MCF 10A (cell line): ENCODE data around the gene AMN1. TPM values are rescaled to one million over a fixed set of nuclear protein-coding genes. Genes with fewer than 3 reads are reported as not detected.
"Not testable (repeated sequence)": the region's sequence is repeated elsewhere in the genome, so short reads cannot be mapped to it uniquely, and the experiment has no call there.

Source experiments
- BruUV-seq: library from RNA; stranded (reverse); fragments of 400-500 nt; replicated peaks from 2 replicates; lab custom pipeline; 2021; lab: Mats Ljungman, UMichigan
- CTCF ChIA-PET: fragments of 300-600 bp; sonication (Branson Sonifier 250); formaldehyde crosslinking; extraction: SDS; loops from one replicate; lab custom pipeline; 2021; ENCODE audit warnings: antibody characterized with exemption, inconsistent platforms; lab: Yijun Ruan, JAX
- POLR2A ChIA-PET: fragments of 300-600, 350-650 bp; sonication (Branson Sonifier 250); formaldehyde crosslinking; extraction: SDS; loops from one replicate; lab custom pipeline; 2020; ENCODE audit warnings: antibody characterized with exemption, inconsistent platforms; lab: Yijun Ruan, JAX
- DNase-seq: peaks from one replicate; pipeline ENCODE4 v3.0.0-alpha.2; 2018; ENCODE audit not compliant: unreplicated experiment
- H3K27ac Mint-ChIP-seq: one replicate; pipeline ENCODE4 v1.8.0; 2022; ENCODE audit warnings: mild to moderate bottlenecking, low read depth, mixed read lengths; ENCODE audit not compliant: unreplicated experiment
- H3K27me3 Mint-ChIP-seq: one replicate; pipeline ENCODE4 v1.8.0; 2022; ENCODE audit warnings: mixed read lengths; ENCODE audit not compliant: insufficient read depth, unreplicated experiment
- H3K36me3 Mint-ChIP-seq: one replicate; pipeline ENCODE4 v1.8.0; 2022; ENCODE audit warnings: mild to moderate bottlenecking, moderate library complexity, mixed read lengths; ENCODE audit not compliant: insufficient read depth, unreplicated experiment
- H3K4me1 Mint-ChIP-seq: one replicate; pipeline ENCODE4 v1.8.0; 2022; ENCODE audit warnings: mixed read lengths; ENCODE audit not compliant: insufficient read depth, unreplicated experiment
- H3K4me3 Mint-ChIP-seq: one replicate; pipeline ENCODE4 v1.8.0; 2022; ENCODE audit warnings: mild to moderate bottlenecking, moderate library complexity, mixed read lengths; ENCODE audit not compliant: unreplicated experiment
- H3K9me3 Mint-ChIP-seq: one replicate; pipeline ENCODE4 v1.8.0; 2022; ENCODE audit warnings: mixed read lengths; ENCODE audit not compliant: unreplicated experiment
- intact Hi-C: fragments of 100-400 bp; cut with micrococcal nuclease; formaldehyde crosslinking; loops from 2 replicates; pipeline ENCODE4 v1.14.1; 2022
- total RNA-seq: library from RNA; stranded (reverse); gene quantifications from 2 replicates; pipeline ENCODE4 v1.2.3, GENCODE V29; 2022
- TF ChIP-seq, protein P1 (sequence below): fragments of 200-600 bp; IDR thresholded peaks from one replicate; pipeline ENCODE4 v1.8.0; 2022; ENCODE audit warnings: antibody characterized with exemption, mild to moderate bottlenecking; ENCODE audit not compliant: unreplicated experiment

AMN1 gene
- total RNA-seq, 1 experiment from 2014 or later: 3.0 TPM

DNA sequence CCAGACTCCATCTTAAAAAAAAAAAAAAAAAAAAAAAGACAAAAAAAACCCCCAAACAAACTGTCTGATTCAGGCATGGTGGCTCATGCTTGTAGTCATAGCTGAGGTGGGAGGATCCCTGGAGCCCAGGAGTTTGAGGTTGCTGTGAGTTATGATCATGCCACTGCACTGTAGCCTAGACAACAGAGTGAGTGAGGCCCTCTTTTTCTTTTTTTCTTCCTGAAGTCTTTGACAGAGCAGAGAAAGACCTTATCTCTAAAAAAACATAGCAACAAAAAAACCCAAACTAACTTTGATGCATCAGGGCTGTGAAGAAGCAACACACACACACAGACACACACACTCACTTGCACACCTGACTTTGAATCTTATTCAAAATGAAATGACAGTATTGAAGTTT lies 7.7 kb upstream of the AMN1 start:
- DNase-seq: no peak
- BruUV-seq: no TSS peak
- intact Hi-C loops: no loop called here
- Mint-ChIP-seq H3K27me3 (no peaks in the 10 kb centered on the region), H3K27ac (no peak overlapping the region), H3K9me3 (no peaks in the 10 kb centered on the region), H3K4me3 (no peak overlapping the region), H3K36me3 (peaks cover 10% of the 10 kb centered on the region), H3K4me1 (peaks cover 14% of the 10 kb centered on the region)
- TF ChIP-seq, protein P1, sequence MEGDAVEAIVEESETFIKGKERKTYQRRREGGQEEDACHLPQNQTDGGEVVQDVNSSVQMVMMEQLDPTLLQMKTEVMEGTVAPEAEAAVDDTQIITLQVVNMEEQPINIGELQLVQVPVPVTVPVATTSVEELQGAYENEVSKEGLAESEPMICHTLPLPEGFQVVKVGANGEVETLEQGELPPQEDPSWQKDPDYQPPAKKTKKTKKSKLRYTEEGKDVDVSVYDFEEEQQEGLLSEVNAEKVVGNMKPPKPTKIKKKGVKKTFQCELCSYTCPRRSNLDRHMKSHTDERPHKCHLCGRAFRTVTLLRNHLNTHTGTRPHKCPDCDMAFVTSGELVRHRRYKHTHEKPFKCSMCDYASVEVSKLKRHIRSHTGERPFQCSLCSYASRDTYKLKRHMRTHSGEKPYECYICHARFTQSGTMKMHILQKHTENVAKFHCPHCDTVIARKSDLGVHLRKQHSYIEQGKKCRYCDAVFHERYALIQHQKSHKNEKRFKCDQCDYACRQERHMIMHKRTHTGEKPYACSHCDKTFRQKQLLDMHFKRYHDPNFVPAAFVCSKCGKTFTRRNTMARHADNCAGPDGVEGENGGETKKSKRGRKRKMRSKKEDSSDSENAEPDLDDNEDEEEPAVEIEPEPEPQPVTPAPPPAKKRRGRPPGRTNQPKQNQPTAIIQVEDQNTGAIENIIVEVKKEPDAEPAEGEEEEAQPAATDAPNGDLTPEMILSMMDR: no peak
- ChIA-PET CTCF (no interaction called here), POLR2A (no interaction called here)

DNA sequence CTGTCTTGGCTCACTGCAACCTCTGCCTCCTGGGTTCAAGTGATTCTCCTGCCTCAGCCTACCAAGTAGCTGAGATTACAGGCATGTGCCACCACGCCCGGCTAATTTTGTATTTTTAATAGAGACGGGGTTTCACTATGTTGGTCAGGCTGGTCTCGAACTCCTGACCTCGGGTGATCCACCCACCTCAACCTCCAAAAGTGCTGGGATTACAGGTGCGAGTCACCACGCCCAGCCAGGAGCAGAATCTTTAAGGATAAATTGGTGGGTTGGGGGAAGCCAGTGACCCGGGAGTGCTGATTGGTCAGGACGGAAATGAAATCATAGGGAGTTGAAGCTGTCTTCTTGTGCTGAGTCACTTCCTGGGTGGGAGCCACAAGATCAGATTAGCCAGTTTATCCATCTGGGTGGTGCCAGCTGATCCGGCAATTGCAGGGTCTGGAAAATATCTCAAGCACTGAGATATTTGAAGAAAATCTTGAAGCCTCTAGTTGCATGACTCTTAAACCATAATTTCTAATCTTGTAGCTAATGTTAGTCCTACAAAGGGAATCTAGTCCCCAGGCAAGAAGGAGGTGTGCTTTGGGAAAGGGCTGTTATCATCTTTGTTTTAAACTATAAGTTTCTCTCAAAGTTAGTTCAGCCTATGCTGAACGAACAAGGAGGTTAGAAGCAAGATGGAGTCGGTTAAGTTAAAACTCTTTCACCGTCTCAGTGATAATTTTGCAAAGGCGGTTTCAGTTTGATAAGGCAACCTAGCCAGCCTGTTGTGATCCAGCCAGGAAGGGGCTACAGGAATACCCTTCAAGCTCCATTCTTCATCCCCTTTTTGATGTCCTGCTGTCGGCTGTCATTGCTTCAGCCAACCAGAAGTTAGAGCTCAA lies 5.0 kb upstream of the AMN1 start:
- BruUV-seq, H3K27me3 Mint-ChIP-seq, H3K9me3 Mint-ChIP-seq, H3K4me3 Mint-ChIP-seq, H3K36me3 Mint-ChIP-seq, CTCF ChIA-PET: not testable (repeated sequence)
- H3K4me1 Mint-ChIP-seq: peaks cover 14% of the 10 kb centered on the region
- intact Hi-C loops: loop anchor here (2.0 kb wide), 1 partner anchor 13 kb away; no protein-coding TSS in a partner anchor
- peak overlapping the region; percentile 78 for H3K27ac Mint-ChIP-seq
- peak; percentile 82 for DNase-seq
- POLR2A ChIA-PET: interaction anchor here (0.7 to 3.5 kb wide), 15 partner anchors 10 to 667 kb away, joined by 3 to 37 read pairs (median 4); partner anchors contain the start of genes RESF1 and SINHCAF

DNA sequence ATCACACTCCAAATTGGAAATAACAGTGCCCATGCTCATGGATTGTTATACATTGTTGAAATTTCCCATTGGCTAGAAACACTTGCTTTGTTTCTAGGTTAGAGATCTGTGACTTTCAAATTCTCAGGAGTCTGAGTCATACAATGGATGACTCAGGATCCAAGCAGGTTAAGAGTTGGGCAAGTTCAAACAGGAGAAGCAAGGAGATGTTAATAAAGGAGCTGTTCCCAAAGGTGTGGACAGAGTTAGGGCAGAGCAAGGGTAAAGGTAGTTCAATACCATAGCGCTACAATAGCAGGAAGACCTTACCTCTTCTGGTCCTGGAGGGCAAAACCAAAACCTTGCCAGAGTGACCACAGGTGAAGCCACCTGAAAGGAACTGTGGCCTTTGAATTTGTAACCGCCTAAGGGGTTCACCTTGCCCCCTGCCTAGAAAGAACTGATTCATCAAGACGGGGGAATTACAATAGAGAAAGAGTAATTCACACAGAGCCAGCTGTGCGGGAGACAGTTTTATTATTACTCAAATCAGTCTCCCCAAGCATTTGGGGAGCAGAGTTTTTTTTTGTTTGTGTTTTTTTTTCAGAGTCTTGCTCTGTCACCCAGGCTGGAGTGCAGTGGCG lies 4.2 kb upstream of the AMN1 start:
- Mint-ChIP-seq H3K36me3 (peaks cover 10% of the 10 kb centered on the region), H3K4me1 (peaks cover 14% of the 10 kb centered on the region), H3K4me3 (peak overlapping the region; percentile 44), H3K27me3 (no peaks in the 10 kb centered on the region), H3K9me3 (no peaks in the 10 kb centered on the region), H3K27ac (peak overlapping the region; percentile 78)
- intact Hi-C loops: loop anchor here (2.0 kb wide), 1 partner anchor 14 kb away; no protein-coding TSS in a partner anchor
- DNase-seq: peak; percentile 97
- BruUV-seq: TSS peak; percentile 55
- ChIA-PET CTCF (interaction anchor here (0.7 to 1.8 kb wide), 2 partner anchors 9 to 32 kb away, joined by 3 to 6 read pairs; no protein-coding TSS in a partner anchor), POLR2A (interaction anchor here (0.7 to 3.5 kb wide), 18 partner anchors 9 to 946 kb away, joined by 3 to 37 read pairs (median 4); partner anchors contain the start of genes DNM1L, ETFBKMT, RESF1 and SINHCAF)
- TF ChIP-seq, protein P1: no peak

DNA sequence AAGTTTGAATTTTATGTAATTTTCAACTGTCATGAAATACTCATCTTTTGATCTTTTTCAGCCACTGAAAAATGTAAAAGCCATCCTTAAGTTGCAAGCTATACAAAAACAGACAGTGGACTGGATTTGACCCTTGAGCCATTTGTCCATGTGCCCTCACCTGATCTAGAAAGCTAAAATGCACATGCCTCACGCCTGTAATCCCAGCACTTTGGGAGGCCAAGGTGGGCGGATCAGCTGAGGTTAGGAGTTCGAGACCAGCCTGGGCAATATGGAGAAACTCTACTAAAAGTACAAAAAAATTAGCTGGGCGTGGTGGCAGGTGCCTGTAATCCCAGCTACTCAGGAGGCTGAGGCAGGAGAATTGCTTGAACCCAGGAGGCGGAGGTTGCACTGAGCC lies 2.4 kb upstream of the AMN1 start:
- H3K9me3 Mint-ChIP-seq, BruUV-seq, H3K36me3 Mint-ChIP-seq, H3K27me3 Mint-ChIP-seq, intact Hi-C loops, DNase-seq: not testable (repeated sequence)
- ChIA-PET POLR2A (interaction anchor here (0.7 to 3.5 kb wide), 6 partner anchors 16 to 664 kb away, joined by 3 to 16 read pairs (median 5); partner anchors contain the start of genes ETFBKMT and RESF1), CTCF (interaction anchor here (0.7 to 1.8 kb wide), 2 partner anchors 11 to 259 kb away, joined by 3 to 6 read pairs; no protein-coding TSS in a partner anchor)
- Mint-ChIP-seq H3K27ac (peak overlapping the region; percentile 56), H3K4me1 (peaks cover 14% of the 10 kb centered on the region), H3K4me3 (peak overlapping the region; percentile 48)
